Activated naive CD8-positive, alpha-beta T cell (primary cell): ENCODE data around the gene PPARG.

Experiments used
- H3K27ac Mint-ChIP-seq: one replicate; pipeline ENCODE4 v1.8.0; 2021; ENCODE audit warnings: mixed read lengths
- H3K27me3 Mint-ChIP-seq: one replicate; pipeline ENCODE4 v1.8.0; 2021; ENCODE audit warnings: mixed read lengths
- H3K36me3 Mint-ChIP-seq: one replicate; pipeline ENCODE4 v1.8.0; 2021; ENCODE audit warnings: mixed read lengths
- H3K4me1 Mint-ChIP-seq: one replicate; pipeline ENCODE4 v1.8.0; 2021; ENCODE audit warnings: low read depth, mixed read lengths
- H3K4me3 Mint-ChIP-seq: one replicate; pipeline ENCODE4 v1.8.0; 2021; ENCODE audit warnings: mild to moderate bottlenecking, mixed read lengths
- H3K9me3 Mint-ChIP-seq: one replicate; pipeline ENCODE4 v1.8.0; 2021; ENCODE audit warnings: low read depth, mixed read lengths

Gene PPARG

GRCh38 chr3:12356175-12356574, 67.3 kb downstream of the PPARG start:
- no peaks in the 10 kb centered on the region for H3K4me1 Mint-ChIP-seq
- H3K27me3 Mint-ChIP-seq = no peaks in the 10 kb centered on the region
- no peak overlapping the region for H3K27ac Mint-ChIP-seq
- no peaks in the 10 kb centered on the region for H3K36me3 Mint-ChIP-seq
- no peak overlapping the region for H3K4me3 Mint-ChIP-seq
- no peaks in the 10 kb centered on the region for H3K9me3 Mint-ChIP-seq

GRCh38 chr3:12356996-12357395, 68.1 kb downstream of the PPARG start:
- Mint-ChIP-seq H3K4me3 (no peak overlapping the region), H3K36me3 (peaks cover 2% of the 10 kb centered on the region), H3K9me3 (peaks cover 4% of the 10 kb centered on the region), H3K27ac (no peak overlapping the region), H3K27me3 (no peaks in the 10 kb centered on the region), H3K4me1 (no peaks in the 10 kb centered on the region)

- H3K4me1 Mint-ChIP-seq = no peaks in the 10 kb centered on the region
- H3K4me3 Mint-ChIP-seq = no peak overlapping the region
- no peaks in the 10 kb centered on the region for H3K27me3 Mint-ChIP-seq
- no peak overlapping the region for H3K27ac Mint-ChIP-seq
- peaks cover 2% of the 10 kb centered on the region for H3K36me3 Mint-ChIP-seq
- H3K9me3 Mint-ChIP-seq = peaks cover 4% of the 10 kb centered on the region
These were observed 68.6 kb downstream of the PPARG start for GRCh38 chr3:12357456-12357855.

GRCh38 chr3:12363397-12364195, 74.7 kb downstream of the PPARG start:
- Mint-ChIP-seq H3K27me3 (no peaks in the 10 kb centered on the region), H3K4me3 (peak overlapping the region; percentile 54), H3K9me3 (peaks cover 13% of the 10 kb centered on the region), H3K4me1 (peaks cover 16% of the 10 kb centered on the region), H3K27ac (no peak overlapping the region), H3K36me3 (peaks cover 8% of the 10 kb centered on the region)

GRCh38 chr3:12367346-12367745, 78.5 kb downstream of the PPARG start:
- H3K27ac Mint-ChIP-seq = no peak overlapping the region
- no peak overlapping the region for H3K4me3 Mint-ChIP-seq
- H3K9me3 Mint-ChIP-seq = peaks cover 9% of the 10 kb centered on the region
- H3K36me3 Mint-ChIP-seq = peaks cover 5% of the 10 kb centered on the region
- peaks cover 16% of the 10 kb centered on the region for H3K4me1 Mint-ChIP-seq
- H3K27me3 Mint-ChIP-seq = peaks cover 1% of the 10 kb centered on the region

- Mint-ChIP-seq H3K9me3 (peaks cover 9% of the 10 kb centered on the region), H3K4me3 (no peak overlapping the region)
These were observed 80.2 kb downstream of the PPARG start for GRCh38 chr3:12369029-12369428.

GRCh38 chr3:12369598-12369997, 80.7 kb downstream of the PPARG start:
- Mint-ChIP-seq H3K36me3 (peaks cover 4% of the 10 kb centered on the region), H3K4me1 (peaks cover 3% of the 10 kb centered on the region), H3K27ac (no peak overlapping the region), H3K27me3 (peaks cover 5% of the 10 kb centered on the region), H3K9me3 (peaks cover 7% of the 10 kb centered on the region), H3K4me3 (no peak overlapping the region)

More at GRCh38 chr3:12369029-12369428, 80.2 kb downstream of the PPARG start:
- Mint-ChIP-seq H3K27me3 (peaks cover 5% of the 10 kb centered on the region), H3K27ac (no peak overlapping the region), H3K36me3 (peaks cover 5% of the 10 kb centered on the region), H3K4me1 (peaks cover 8% of the 10 kb centered on the region)

- no peaks in the 10 kb centered on the region for H3K4me1 Mint-ChIP-seq
- no peak overlapping the region for H3K27ac Mint-ChIP-seq
- peaks cover 4% of the 10 kb centered on the region for H3K36me3 Mint-ChIP-seq
- H3K27me3 Mint-ChIP-seq = peaks cover 10% of the 10 kb centered on the region
- no peak overlapping the region for H3K4me3 Mint-ChIP-seq
- H3K9me3 Mint-ChIP-seq = peaks cover 6% of the 10 kb centered on the region
These were observed 81.9 kb downstream of the PPARG start for GRCh38 chr3:12370758-12371157.

GRCh38 chr3:12371525-12372140, 82.8 kb downstream of the PPARG start:
- H3K4me3 Mint-ChIP-seq = no peak overlapping the region
- no peak overlapping the region for H3K27ac Mint-ChIP-seq
- no peaks in the 10 kb centered on the region for H3K4me1 Mint-ChIP-seq
- H3K36me3 Mint-ChIP-seq = no peaks in the 10 kb centered on the region
- H3K9me3 Mint-ChIP-seq = peaks cover under 1% of the 10 kb centered on the region
- H3K27me3 Mint-ChIP-seq = peaks cover 10% of the 10 kb centered on the region

- Mint-ChIP-seq H3K27me3 (peaks cover 10% of the 10 kb centered on the region), H3K4me1 (no peaks in the 10 kb centered on the region), H3K9me3 (no peaks in the 10 kb centered on the region), H3K4me3 (no peak overlapping the region), H3K27ac (no peak overlapping the region), H3K36me3 (no peaks in the 10 kb centered on the region)
These were observed 83.9 kb downstream of the PPARG start for GRCh38 chr3:12372741-12373280.

- Mint-ChIP-seq H3K4me1 (peaks cover 10% of the 10 kb centered on the region), H3K27me3 (peaks cover 10% of the 10 kb centered on the region), H3K27ac (no peak overlapping the region), H3K4me3 (no peak overlapping the region), H3K9me3 (no peaks in the 10 kb centered on the region), H3K36me3 (no peaks in the 10 kb centered on the region)
These were observed 86.7 kb downstream of the PPARG start for GRCh38 chr3:12375572-12375971.

- Mint-ChIP-seq H3K9me3 (no peaks in the 10 kb centered on the region), H3K27ac (no peak overlapping the region), H3K4me3 (no peak overlapping the region), H3K27me3 (peaks cover 4% of the 10 kb centered on the region), H3K36me3 (no peaks in the 10 kb centered on the region), H3K4me1 (peaks cover 13% of the 10 kb centered on the region)
These were observed 91.0 kb downstream of the PPARG start for GRCh38 chr3:12379640-12380429.

GRCh38 chr3:12380461-12380860, 91.6 kb downstream of the PPARG start:
- H3K27me3 Mint-ChIP-seq = no peaks in the 10 kb centered on the region
- H3K27ac Mint-ChIP-seq = no peak overlapping the region
- H3K9me3 Mint-ChIP-seq = no peaks in the 10 kb centered on the region
- H3K36me3 Mint-ChIP-seq = no peaks in the 10 kb centered on the region
- H3K4me1 Mint-ChIP-seq = peaks cover 14% of the 10 kb centered on the region
- no peak overlapping the region for H3K4me3 Mint-ChIP-seq

- H3K4me3 Mint-ChIP-seq = no peak overlapping the region
- no peaks in the 10 kb centered on the region for H3K27me3 Mint-ChIP-seq
- peaks cover 15% of the 10 kb centered on the region for H3K4me1 Mint-ChIP-seq
- H3K27ac Mint-ChIP-seq = no peak overlapping the region
- H3K9me3 Mint-ChIP-seq = no peaks in the 10 kb centered on the region
- H3K36me3 Mint-ChIP-seq = no peaks in the 10 kb centered on the region
These were observed 92.3 kb downstream of the PPARG start for GRCh38 chr3:12381199-12381598.

- H3K9me3 Mint-ChIP-seq = no peaks in the 10 kb centered on the region
- H3K27me3 Mint-ChIP-seq = no peaks in the 10 kb centered on the region
- H3K4me1 Mint-ChIP-seq = peaks cover 16% of the 10 kb centered on the region
- no peak overlapping the region for H3K4me3 Mint-ChIP-seq
- no peaks in the 10 kb centered on the region for H3K36me3 Mint-ChIP-seq
- no peak overlapping the region for H3K27ac Mint-ChIP-seq
These were observed 94.3 kb downstream of the PPARG start for GRCh38 chr3:12383218-12383617.
